Measurements from ENCODE around the gene DISC1.
"Not testable (repeated sequence)": the region's sequence is repeated elsewhere in the genome, so short reads cannot be mapped to it uniquely, and the experiment has no call there.

DISC1 gene

DNA sequence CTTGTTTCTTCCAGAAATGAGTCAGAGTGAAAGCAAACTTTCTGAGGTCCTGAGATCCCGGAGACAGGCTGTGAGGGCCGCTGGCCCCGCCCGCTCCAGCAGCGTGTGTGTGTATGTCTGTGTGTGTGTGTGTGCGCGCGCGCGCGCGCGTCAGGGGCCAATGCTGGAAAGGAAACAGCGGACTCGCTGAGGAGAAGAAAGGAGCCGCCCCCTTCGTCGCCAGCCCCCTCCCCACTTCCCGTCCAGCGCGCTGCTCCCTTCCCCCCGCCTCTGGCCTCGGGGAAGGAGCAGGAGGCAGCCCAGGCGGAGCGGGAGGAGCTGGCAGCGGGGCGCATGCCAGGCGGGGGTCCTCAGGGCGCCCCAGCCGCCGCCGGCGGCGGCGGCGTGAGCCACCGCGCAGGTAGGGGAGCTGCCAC, at the start of gene DISC1:
Gene DISC1, plus strand, starts transcription at position 256 of the 416 bp plus-strand sequence. Its CDS starts 78 bp downstream, at position 334.
- in situ Hi-C loops (cut with MboI; ENCODE audit: low sequenced_read_pairs): no loop called here

DNA sequence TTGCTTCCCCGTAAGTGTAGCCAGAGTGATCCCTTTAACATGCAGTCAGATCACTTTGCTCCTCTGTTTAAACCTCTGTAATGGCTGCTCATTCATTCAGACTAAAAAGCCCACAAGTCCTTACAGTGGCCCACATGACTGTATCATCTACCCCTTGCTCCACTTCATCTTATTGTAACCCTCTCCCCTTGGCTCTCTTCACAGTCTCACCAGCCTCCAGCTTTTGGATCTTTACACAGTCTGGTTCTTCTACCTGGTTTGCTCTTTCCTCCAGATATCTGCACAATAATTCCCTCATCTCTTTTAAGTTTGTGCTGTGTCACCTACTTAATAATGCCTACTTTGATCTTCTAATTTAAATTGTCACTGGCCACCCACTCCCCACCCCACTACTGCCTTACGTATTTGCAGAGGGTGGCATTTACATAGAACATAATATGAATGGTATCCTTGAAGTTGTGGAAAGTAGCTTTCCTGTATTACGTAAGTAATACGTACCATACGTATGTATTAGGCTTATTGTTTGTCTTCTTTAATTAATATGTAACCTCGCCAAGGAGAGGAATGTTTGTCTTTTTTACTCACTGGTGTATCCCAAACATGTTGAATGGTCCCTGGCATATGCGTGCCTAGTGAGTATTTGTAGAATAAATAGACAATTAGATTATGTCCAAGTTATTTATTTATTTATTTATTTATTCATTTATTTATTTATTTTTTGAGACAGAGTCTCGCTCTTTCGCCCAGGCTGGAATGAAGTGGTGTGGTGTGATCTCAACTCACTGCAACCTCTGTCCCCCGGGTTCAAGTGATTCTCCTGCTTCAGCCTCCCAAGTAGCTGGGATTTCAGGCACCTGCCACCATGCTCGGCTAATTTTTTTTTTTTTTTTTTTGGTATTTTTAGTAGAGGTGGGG, 49.5 kb upstream of the DISC1 start:
- in situ Hi-C loops (cut with MboI; ENCODE audit: low sequenced_read_pairs): no loop called here

DNA sequence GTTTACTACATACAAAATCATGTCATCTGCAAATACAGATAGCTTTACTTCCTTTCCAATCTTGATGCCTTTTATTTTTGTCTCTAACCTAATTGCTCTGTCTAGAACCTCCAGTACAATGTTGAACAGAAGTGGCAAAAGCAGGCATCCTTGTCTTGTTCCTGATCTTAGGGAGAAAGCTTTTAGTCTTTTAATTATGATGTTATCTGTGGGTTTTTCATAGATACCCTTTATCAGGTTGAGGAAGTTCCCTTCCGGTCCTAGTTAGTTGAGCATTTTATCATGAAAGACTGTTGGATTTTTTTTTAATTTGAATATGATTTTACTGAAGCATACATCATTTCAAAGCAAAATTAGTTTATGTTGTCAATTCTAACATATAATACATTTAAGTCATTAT, 45.7 kb upstream of the DISC1 start:
- in situ Hi-C loops (cut with MboI; ENCODE audit: low sequenced_read_pairs): no loop called here

DNA sequence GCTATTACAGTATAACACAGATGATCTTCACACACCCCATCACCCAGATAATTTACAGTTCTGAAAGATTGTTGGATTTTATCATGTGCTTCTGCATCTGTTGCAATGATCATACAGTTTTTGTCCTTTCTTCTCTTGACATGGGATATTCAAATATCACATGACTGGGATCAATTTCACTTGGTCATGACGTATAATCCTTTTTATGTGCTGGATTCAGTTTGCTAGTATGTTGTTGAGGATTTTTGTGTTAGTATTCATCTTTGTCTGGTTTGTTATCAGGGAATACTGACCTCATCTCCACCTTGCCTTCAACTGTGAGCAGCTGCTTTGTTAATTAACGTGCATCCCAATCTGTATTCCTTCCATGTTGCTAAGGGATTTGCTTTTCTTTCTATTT, 44.7 kb upstream of the DISC1 start:
- in situ Hi-C loops (cut with MboI; ENCODE audit: low sequenced_read_pairs): no loop called here

DNA sequence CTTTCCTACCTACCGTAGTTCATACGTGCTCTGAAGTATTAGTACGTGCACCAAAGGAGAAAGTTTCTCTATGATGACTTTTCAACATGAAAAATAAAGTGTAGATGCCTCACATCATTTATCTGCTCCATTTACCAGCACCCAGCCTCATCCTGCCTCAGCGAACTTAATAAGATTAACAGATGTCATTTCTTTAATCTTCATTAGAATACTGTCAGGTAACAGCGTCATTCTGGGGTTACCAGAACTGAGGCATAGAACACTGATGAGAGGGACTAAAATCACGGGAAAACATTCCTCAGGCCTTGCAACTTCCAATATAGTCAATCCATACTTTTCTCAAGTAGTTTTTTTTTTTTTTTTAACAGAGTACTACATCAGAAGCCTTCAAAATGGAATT, 43.2 kb upstream of the DISC1 start:
- in situ Hi-C loops (cut with MboI; ENCODE audit: low sequenced_read_pairs): no loop called here

DNA sequence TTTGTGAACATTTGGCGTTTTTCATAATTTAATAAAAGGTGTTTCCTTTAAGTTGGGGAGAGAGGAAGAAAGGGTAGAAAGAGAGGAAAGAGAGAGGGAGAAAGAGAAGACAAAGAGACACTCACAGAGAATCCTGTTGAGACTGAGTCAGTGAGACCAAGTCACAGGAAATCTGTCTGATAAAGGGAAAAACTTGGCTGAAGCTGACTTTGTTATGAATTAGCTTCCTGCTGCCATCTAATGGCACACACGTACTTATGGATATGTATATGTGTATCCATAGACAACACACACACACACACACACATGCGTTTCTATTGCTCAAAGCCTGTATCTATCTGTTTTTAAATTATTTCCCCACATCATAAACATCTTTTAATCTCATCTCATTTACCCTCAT, 42.5 kb upstream of the DISC1 start:
- in situ Hi-C loops (cut with MboI; ENCODE audit: low sequenced_read_pairs): no loop called here

DNA sequence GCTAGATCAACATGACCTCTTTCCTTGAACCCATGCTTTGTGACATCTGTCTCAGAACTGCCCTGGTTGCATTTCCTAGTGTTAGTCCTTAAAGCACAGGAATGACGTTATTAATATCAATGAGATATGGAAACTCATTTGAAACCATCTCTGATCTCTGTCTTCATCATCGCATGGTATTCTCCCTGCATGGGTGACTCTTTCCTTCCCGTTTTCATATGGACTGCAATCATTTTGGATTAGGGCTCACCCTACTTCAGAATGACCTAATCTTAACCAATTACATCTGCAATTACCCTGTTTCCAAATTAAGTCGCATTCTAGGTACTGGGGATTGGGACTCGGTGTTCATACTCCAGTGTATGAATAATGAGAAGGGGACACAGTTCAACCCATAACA, 41.7 kb upstream of the DISC1 start:
- in situ Hi-C loops (cut with MboI; ENCODE audit: low sequenced_read_pairs): no loop called here

DNA sequence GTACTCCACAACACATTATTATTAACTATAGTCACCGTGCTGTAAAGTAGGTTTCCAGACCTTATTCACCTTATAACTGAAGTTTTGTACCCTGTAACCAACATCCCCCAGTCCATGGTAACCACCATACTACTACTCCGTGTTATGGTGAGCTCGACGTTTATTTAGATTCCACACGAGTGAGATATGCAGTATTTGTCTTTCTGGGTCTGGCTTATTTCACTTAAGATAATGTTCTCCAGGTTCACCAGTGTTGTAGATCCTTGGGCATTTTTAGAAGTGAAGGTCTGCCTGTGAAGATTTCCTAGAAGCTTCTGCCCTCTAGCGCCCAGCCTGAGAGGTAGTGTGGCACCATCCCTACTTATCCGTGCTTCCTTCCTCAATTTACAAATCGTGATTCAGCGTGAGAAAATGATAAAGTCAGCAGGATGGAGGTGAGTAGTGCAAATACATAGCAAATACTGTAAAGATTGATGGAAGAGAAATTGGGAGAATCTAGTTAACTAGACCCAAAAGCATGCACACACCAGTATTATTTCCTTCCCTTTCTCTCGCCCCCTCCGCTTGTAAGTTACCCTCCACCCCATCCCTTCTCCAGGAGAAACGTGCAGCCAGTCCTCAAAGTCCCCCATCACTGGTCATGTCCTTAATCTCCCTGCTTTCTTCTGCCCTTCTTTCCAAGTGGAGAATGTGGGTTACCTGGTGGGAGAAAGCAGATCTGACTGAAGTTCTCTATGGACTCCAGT, 36.0 kb upstream of the DISC1 start:
- in situ Hi-C loops (cut with MboI; ENCODE audit: low sequenced_read_pairs): no loop called here

DNA sequence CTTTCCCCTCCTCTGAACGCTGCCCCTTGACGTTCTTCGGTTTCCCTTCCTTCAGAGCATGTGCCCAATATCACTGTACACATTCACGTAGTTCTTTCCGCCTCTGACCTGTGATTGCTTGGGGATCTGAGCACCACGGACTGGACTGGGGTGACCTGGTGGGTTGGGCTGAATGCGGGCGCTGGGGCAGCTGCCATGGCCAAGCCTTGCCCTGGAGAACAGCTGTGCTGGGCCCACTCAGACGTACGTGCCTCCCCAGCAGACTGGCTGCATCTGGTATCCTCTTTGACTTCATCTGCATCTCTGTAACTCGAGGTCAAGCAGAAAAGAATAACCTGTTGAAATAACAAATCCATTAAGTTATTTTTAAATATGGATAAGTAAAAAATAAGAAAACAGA, 35.1 kb upstream of the DISC1 start:
- in situ Hi-C loops (cut with MboI; ENCODE audit: low sequenced_read_pairs): no loop called here

DNA sequence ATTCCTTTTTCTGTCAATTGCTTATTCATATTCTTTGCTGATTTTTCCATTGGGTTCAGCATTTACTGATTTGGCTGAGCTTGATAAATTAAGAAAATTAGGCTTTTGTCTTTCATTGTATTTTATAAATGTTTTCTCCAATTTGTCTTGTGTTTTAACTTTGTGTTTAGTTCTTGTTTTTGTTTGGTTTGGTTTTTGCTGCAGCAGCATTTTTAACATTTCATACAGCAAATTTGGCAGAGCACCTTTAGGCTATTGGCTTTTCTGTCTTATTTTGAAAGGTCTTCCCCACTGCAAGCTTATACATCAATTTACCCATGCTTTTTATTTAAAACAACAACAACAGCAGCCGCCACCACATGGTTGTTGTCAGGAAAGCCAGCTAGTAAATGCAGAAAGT, 33.8 kb upstream of the DISC1 start:
- in situ Hi-C loops (cut with MboI; ENCODE audit: low sequenced_read_pairs): no loop called here

DNA sequence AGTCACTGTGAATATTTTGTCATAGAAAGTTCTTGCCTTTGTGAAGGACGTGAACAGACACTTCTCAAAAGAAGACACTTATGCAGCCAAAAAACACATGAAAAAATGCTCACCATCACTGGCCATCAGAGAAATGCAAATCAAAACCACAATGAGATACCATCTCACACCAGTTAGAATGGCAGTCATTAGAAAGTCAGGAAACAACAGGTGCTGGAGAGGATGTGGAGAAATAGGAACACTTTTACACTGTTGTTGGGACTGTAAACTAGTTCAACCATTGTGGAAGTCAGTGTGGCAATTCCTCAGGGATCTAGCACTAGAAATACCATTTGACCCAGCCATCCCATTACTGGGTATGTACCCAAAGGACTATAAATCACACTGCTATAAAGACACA, 33.3 kb upstream of the DISC1 start:
- in situ Hi-C loops (cut with MboI; ENCODE audit: low sequenced_read_pairs): not testable (repeated sequence)

DNA sequence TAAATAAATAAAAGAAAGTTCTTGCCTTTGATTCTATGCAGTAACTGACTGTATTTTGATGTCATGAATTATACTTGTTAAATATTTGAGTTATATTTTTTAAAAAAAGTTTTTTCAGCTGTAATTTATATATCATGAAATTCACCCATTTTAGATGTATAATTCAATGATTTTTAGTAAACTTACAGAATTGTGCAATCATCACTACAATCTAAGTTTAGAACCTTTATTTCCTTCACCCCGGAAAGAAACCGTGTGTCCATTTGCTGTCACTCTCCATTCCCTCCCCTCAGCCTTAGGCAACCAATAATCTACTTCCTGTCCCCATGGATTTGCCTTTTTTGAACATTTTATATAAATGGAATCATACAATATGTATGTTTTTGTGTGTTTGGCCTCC, 32.5 kb upstream of the DISC1 start:
- in situ Hi-C loops (cut with MboI; ENCODE audit: low sequenced_read_pairs): no loop called here

DNA sequence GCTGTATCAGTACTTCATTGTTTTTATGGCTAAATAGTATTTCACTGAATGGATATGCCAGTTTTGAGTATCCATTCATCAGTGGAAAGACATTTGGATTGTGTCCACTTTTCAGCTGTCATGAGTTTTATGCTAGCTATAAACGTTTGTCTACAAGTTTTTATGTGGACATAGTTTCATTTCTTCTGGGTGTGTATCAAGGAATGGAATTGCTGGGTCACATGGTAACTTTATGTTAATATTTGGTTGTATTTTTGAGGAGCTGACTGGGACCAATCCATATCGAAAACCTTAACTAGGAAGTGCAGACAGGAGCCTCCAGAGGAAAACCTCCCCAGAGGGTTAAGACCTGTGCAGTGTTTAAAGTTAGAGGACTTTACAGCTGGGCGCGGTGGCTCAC, 31.8 kb upstream of the DISC1 start:
- in situ Hi-C loops (cut with MboI; ENCODE audit: low sequenced_read_pairs): no loop called here

DNA sequence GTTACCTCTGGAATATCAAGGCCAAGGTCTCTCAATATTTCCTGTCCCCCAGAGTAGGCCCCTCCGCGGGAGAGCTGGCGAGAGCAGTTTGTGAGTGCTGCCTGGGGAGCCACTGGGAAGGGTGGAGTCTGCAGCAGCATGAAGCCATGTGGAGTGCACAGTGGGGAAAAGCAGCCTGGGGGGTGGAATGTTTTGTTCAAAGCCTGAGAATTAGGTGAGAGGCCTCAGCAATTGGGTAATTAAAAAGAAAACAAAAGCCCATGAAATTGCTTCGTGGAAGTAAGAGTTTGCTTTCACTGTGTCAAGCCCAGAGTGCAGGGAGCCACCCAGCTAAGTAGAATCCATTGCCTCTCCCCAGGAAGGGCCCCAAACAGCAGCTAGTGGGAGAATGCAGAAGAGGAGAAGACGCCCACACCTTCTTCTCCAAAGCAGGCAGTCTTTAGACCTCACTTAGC, 30.2 kb upstream of the DISC1 start:
- in situ Hi-C loops (cut with MboI; ENCODE audit: low sequenced_read_pairs): no loop called here

DNA sequence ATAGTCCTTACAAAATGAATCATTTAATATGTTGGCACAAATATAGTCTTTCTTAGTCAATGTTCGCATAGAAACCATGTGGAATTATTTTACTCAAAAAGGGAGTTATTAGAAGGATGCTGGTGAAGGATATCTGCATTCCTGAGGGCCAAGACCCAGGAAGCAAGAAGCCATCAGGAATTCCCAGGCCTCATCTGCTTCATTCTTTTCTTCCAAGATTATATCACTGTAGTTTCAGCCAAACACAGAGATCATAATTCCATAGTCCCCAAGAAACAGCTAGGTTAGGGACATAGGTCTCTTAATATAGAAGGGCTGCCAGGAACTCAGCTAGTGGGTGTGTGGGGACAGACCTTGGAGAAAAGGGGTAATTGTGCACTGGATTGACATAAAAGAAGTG, 28.6 kb upstream of the DISC1 start:
- in situ Hi-C loops (cut with MboI; ENCODE audit: low sequenced_read_pairs): no loop called here

DNA sequence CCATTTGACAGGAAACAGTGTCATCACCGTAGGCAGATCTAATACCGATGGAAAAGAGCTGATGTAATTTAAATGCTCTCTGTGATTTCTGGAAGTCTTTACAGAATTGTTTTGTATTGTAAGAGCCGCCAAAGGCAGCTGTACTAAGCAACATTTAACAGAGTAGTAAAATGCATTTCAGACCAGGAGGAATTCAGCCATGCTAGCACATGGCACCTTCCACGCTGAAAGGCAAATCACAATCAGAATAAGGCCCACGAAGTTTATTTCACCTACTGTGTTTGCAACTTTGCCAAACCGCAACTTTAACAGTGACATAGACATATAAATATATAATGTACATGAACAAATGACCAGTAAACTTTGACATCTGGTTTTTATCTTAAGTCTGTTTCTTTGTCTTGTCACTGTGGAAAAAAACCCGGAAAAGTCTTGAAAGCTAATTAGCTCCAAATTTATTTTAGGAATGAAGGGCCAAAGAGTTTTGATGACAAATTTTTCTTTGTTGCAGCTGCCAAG, 26.1 kb upstream of the DISC1 start:
- in situ Hi-C loops (cut with MboI; ENCODE audit: low sequenced_read_pairs): no loop called here

DNA sequence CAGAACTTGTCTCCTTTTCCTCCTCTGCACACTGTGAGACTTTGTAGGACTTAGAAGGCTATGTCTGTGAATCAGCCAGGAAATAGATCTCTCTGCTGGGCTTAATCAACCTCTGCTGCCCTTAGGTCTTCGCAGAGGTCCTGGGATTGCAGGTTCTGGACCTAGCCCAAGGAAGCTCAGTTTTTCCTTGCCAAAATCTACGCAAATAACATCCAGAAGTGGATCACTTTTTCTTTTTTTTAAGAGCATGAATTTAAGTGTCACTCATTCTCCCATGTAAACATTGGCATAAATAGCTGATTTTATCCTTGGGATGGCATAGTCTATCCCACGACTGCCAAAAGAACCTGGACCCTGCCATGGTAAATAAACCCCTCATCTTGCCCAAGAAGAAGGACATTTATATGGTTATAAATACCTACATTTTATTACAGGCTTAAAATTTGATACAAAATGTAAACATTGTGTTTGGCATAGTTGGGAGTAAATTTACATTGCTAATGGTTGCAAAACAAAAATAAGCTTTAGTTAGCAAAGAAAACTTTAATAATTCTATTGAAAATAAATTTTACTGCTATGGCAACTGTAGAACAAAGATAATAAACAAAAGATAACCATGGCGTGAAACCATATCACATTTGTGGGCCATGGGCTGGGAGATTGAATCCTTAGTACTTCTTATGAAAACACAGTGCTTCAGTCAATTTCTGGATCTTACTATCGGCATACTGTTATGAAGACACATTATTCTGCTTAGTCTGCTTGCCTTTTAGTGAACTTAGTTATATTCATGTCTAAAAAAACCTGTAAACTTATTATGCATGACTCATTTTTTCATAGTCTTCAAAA, 24.5 kb upstream of the DISC1 start:
- in situ Hi-C loops (cut with MboI; ENCODE audit: low sequenced_read_pairs): no loop called here

DNA sequence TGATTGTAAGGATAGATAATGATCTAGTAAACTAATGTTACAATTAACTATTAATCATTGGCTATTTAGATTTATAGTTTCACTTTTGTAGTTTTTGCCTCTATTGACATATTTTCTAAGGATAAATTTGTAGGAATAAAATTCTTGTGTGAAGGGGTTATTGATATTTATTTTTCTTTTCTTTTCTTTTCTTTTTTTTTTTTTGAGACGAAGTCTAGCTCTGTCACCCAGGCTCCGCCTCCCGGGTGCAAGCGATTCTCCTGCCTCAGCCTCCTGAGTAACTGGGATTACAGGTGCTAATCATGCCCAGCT, 24.0 kb upstream of the DISC1 start:
- in situ Hi-C loops (cut with MboI; ENCODE audit: low sequenced_read_pairs): no loop called here

DNA sequence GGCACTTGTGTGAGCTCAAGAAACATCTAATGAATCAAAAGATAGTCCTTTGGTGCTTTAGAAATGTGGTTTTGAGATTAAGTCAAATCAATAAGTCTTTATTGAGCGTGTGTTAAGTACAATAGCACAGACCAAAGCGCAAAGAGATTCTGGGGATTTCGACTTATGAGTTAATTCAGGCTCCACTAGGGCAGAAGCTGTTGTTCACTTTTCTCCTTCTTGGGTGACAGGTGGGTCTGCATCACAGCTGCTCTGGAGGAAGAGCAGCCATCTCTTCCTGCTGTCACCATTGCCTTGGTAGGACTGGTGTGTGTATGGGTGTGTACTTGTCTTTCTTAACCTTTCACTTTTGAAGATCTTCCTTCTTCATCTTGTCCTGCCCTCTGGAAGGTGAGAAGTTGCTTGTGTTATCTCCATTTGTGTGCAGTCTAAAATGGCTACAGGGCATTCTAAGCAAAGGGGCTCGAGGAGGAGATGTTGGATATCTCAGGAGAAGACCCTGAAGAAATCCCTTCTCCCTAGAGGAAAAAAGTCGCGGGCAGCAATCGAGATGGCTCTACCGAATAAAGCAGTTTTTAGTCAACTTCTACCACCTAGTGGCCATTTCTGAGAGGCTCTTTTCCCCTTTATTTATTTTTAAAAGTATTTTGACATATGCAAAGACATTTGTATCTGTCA, 22.9 kb upstream of the DISC1 start:
- in situ Hi-C loops (cut with MboI; ENCODE audit: low sequenced_read_pairs): no loop called here

DNA sequence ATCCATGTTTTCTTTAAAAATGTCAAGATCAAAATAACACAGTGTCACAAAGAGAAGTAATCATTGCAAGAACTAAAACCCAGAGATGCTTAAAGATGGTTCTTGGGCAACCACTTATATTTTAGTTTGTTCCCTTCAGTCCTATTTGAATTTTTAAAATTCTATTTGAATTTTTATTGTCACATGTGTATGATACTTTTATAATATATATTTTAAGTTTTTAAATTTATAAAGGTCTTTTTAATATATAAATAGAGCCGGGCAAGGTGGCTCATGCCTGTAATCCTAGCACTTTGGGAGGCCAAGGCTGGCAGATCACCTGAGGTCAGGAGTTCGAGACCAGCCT, 22.3 kb upstream of the DISC1 start:
- in situ Hi-C loops (cut with MboI; ENCODE audit: low sequenced_read_pairs): no loop called here
